H9 (cell line): ENCODE results near the gene SENP8. TPM values are rescaled to one million over a fixed set of nuclear protein-coding genes. Genes with fewer than 3 reads are reported as not detected.

Experiments used
- DNase-seq: peaks from one replicate; pipeline ENCODE4 v3.0.0-alpha.2; 2017
- H2AFZ ChIP-seq: one replicate; pipeline ENCODE4 v1.6.1; 2013; ENCODE audit warnings: mild to moderate bottlenecking, low read length, control low read depth, moderate library complexity
- H2AK5ac ChIP-seq: 2 replicates; pipeline ENCODE4 v1.6.1; 2013; ENCODE audit warnings: low read length, control low read depth, mixed read lengths; ENCODE audit not compliant: insufficient read length
- H2BK120ac ChIP-seq: one replicate; pipeline ENCODE4 v1.6.1; 2013; ENCODE audit warnings: low read depth, mild to moderate bottlenecking, low read length, control low read depth, inconsistent platforms; ENCODE audit not compliant: poor library complexity, severe bottlenecking
- H2BK12ac ChIP-seq: 2 replicates; pipeline ENCODE4 v1.6.1; 2013; ENCODE audit warnings: low read length, control low read depth, mixed read lengths, low read depth; ENCODE audit not compliant: insufficient read length
- H2BK15ac ChIP-seq: 2 replicates; pipeline ENCODE4 v1.6.1; 2013; ENCODE audit warnings: low read depth, low read length, control low read depth
- H2BK20ac ChIP-seq: one replicate; pipeline ENCODE4 v1.6.1; 2013; ENCODE audit warnings: low read depth, mild to moderate bottlenecking, low read length, control low read depth, inconsistent platforms; ENCODE audit not compliant: poor library complexity, severe bottlenecking
- H2BK5ac ChIP-seq: 2 replicates; pipeline ENCODE4 v1.6.1; 2013; ENCODE audit warnings: low read length, control low read depth, mixed read lengths; ENCODE audit not compliant: insufficient read length
- H3K14ac ChIP-seq: 2 replicates; pipeline ENCODE4 v1.6.1; 2013; ENCODE audit warnings: low read length, control low read depth; ENCODE audit not compliant: insufficient read depth
- H3K18ac ChIP-seq: 2 replicates; pipeline ENCODE4 v1.6.1; 2013; ENCODE audit warnings: low read depth, mild to moderate bottlenecking, mixed read lengths, low read length, control low read depth; ENCODE audit not compliant: insufficient read length
- H3K23ac ChIP-seq: 2 replicates; pipeline ENCODE4 v1.6.1; 2013; ENCODE audit warnings: low read length, control low read depth, mixed read lengths, low read depth; ENCODE audit not compliant: insufficient read length
- H3K23me2 ChIP-seq: 2 replicates; pipeline ENCODE4 v1.6.1; 2013; ENCODE audit warnings: low read depth, mild to moderate bottlenecking, mixed read lengths, low read length, control low read depth; ENCODE audit not compliant: insufficient read length, poor library complexity, severe bottlenecking
- H3K27ac ChIP-seq: 2 replicates; pipeline ENCODE4 v1.5.1; 2013; ENCODE audit warnings: low read length, control low read depth, mixed read lengths, low read depth; ENCODE audit not compliant: insufficient read length
- H3K27me3 ChIP-seq: 2 replicates; pipeline ENCODE4 v1.6.1; 2013; ENCODE audit warnings: low read length, control low read depth, inconsistent platforms; ENCODE audit not compliant: insufficient read depth
- H3K4ac ChIP-seq: 2 replicates; pipeline ENCODE4 v1.6.1; 2013; ENCODE audit warnings: low read depth, mild to moderate bottlenecking, control low read depth, inconsistent platforms, low read length, moderate library complexity
- H3K4me1 ChIP-seq: 2 replicates; pipeline ENCODE4 v1.6.1; 2013; ENCODE audit warnings: low read length, control low read depth, inconsistent platforms; ENCODE audit not compliant: insufficient read depth
- H3K4me2 ChIP-seq: 2 replicates; pipeline ENCODE4 v1.6.1; 2013; ENCODE audit warnings: low read length, control low read depth, mixed read lengths; ENCODE audit not compliant: insufficient read length, insufficient read depth
- H3K56ac ChIP-seq: 2 replicates; pipeline ENCODE4 v1.6.1; 2013; ENCODE audit warnings: low read depth, mild to moderate bottlenecking, mixed read lengths, low read length, control low read depth; ENCODE audit not compliant: insufficient read length
- H3K79me1 ChIP-seq: 2 replicates; pipeline ENCODE4 v1.6.1; 2013; ENCODE audit warnings: low read depth, mild to moderate bottlenecking, moderate library complexity, low read length, control low read depth, inconsistent platforms; ENCODE audit not compliant: insufficient read depth, poor library complexity, severe bottlenecking
- H3K79me2 ChIP-seq: 2 replicates; pipeline ENCODE4 v1.6.1; 2013; ENCODE audit warnings: low read length, control low read depth, inconsistent platforms; ENCODE audit not compliant: insufficient read depth
- H3K9ac ChIP-seq: 2 replicates; pipeline ENCODE4 v1.6.1; 2013; ENCODE audit warnings: low read length, control low read depth, mixed read lengths; ENCODE audit not compliant: insufficient read length; ENCODE audit errors: extremely low read depth
- H3K9me3 ChIP-seq: one replicate; pipeline ENCODE4 v1.6.1; 2013; ENCODE audit warnings: low read depth, low read length, inconsistent platforms; ENCODE audit not compliant: control insufficient read depth
- H3T11ph ChIP-seq: one replicate; pipeline ENCODE4 v1.6.1; 2013; ENCODE audit warnings: mild to moderate bottlenecking, low read length, control low read depth, inconsistent platforms
- H4K20me1 ChIP-seq: one replicate; pipeline ENCODE4 v1.6.1; 2013; ENCODE audit not compliant: control insufficient read depth, insufficient read length, insufficient read depth
- H4K5ac ChIP-seq: 2 replicates; pipeline ENCODE4 v1.6.1; 2013; ENCODE audit warnings: low read depth, mild to moderate bottlenecking, mixed read lengths, low read length, control low read depth; ENCODE audit not compliant: insufficient read length
- H4K8ac ChIP-seq: replicated peaks from 2 replicates; pipeline ENCODE4 v1.6.1; 2013; ENCODE audit warnings: low read length, control low read depth, mixed read lengths, low read depth; ENCODE audit not compliant: insufficient read length
- H4K91ac ChIP-seq: 2 replicates; pipeline ENCODE4 v1.6.1; 2013; ENCODE audit warnings: low read depth, mild to moderate bottlenecking, moderate library complexity, mixed read lengths, low read length, control low read depth; ENCODE audit not compliant: insufficient read length
- H3K27ac Mint-ChIP-seq, 3 experiments: 2 replicates in 2 of 3; 3 replicates in 1 of 3; pipeline ENCODE4 v1.8.0; 2020 to 2021; ENCODE audit warnings: mixed read lengths in 3 of 3, mild to moderate bottlenecking in 1 of 3, moderate library complexity in 1 of 3
- H3K27me3 Mint-ChIP-seq: 2 replicates; pipeline ENCODE4 v1.8.0; 2021; ENCODE audit warnings: low read depth, mild to moderate bottlenecking, moderate library complexity, mixed read lengths
- H3K36me3 Mint-ChIP-seq, 3 experiments: 2 replicates in 2 of 3; 3 replicates in 1 of 3; pipeline ENCODE4 v1.8.0; 2020 to 2021; ENCODE audit warnings: low read depth in 3 of 3, mixed read lengths in 3 of 3; ENCODE audit not compliant: insufficient read depth in 1 of 3
- H3K4me1 Mint-ChIP-seq, 2 experiments: 2 replicates each; pipeline ENCODE4 v1.8.0; 2020; ENCODE audit warnings: mixed read lengths in 2 of 2
- H3K4me3 Mint-ChIP-seq, 2 experiments: 2 replicates in 1 of 2; 3 replicates in 1 of 2; pipeline ENCODE4 v1.8.0; 2020 to 2021; ENCODE audit warnings: mild to moderate bottlenecking in 2 of 2, mixed read lengths in 2 of 2, moderate library complexity in 1 of 2
- H3K9me3 Mint-ChIP-seq, 2 experiments: 2 replicates in 1 of 2; 3 replicates in 1 of 2; pipeline ENCODE4 v1.8.0; 2020; ENCODE audit warnings: mild to moderate bottlenecking in 2 of 2, mixed read lengths in 2 of 2, moderate library complexity in 1 of 2
- CTCF ChIP-seq: fragments of 200-600 bp; sonication (generic); conservative IDR thresholded peaks from 3 replicates; pipeline ENCODE4 v1.8.0; 2021; ENCODE audit warnings: antibody characterized with exemption, mild to moderate bottlenecking
- WGBS: extraction: QIAGEN DNeasy Blood & Tissue Kit; methylation state at CpG from one replicate; pipeline ENCODE4 v1.1.7; 2013; ENCODE audit warnings: missing lambda C conversion rate, low lambda C conversion rate, mixed read lengths; ENCODE audit not compliant: insufficient read length; ENCODE audit errors: extremely low coverage; 5-methylcytosine and 5-hydroxymethylcytosine counted together
- total RNA-seq: library from RNA; stranded (reverse); gene quantifications from 2 replicates; pipeline ENCODE4 v1.2.1, GENCODE V29; 2021

SENP8 gene
- total RNA-seq, 1 experiment from 2014 or later, result 4.8 TPM

- no peak overlapping the region for H3K14ac ChIP-seq
- no peak overlapping the region for H4K5ac ChIP-seq
- no peak overlapping the region for H3K9ac ChIP-seq
- H3K4ac ChIP-seq, result no peak overlapping the region
- no peak overlapping the region for H2BK120ac ChIP-seq
- Mint-ChIP-seq H3K9me3 (no peaks in the 10 kb centered on the region), H3K36me3 (no peaks in the 10 kb centered on the region), H3K27ac (no peak overlapping the region), H3K27me3 (peaks cover 29% of the 10 kb centered on the region), H3K4me1 (peaks cover 7 to 14% of the 10 kb centered on the region in 2 experiments), H3K4me3 (peak overlapping the region; percentile 48 to 70)
- no peak overlapping the region for H2AK5ac ChIP-seq
- no peak for DNase-seq
- H3K56ac ChIP-seq, result no peak overlapping the region
- no peaks in the 10 kb centered on the region for H4K20me1 ChIP-seq
- H2AFZ ChIP-seq, result no peak overlapping the region
- H3K23me2 ChIP-seq, result no peaks in the 10 kb centered on the region
- no peak overlapping the region for H2BK5ac ChIP-seq
- H2BK12ac ChIP-seq, result no peak overlapping the region
- H3K79me2 ChIP-seq, result no peaks in the 10 kb centered on the region
- no peak overlapping the region for H2BK20ac ChIP-seq
- H4K8ac ChIP-seq, result no peak overlapping the region
- no CpG with 5 or more reads among the region's 12 CpGs for WGBS
- no peaks in the 10 kb centered on the region for H3K79me1 ChIP-seq
- no peak overlapping the region for H3T11ph ChIP-seq
- no peak for TF ChIP-seq CTCF
- H2BK15ac ChIP-seq, result no peak overlapping the region
- no peaks in the 10 kb centered on the region for H3K9me3 ChIP-seq
- no peak overlapping the region for H3K18ac ChIP-seq
- H3K27ac ChIP-seq, result no peak overlapping the region
- H3K4me1 ChIP-seq, result no peaks in the 10 kb centered on the region
- no peak overlapping the region for H3K23ac ChIP-seq
- no peaks in the 10 kb centered on the region for H3K27me3 ChIP-seq
- H3K4me2 ChIP-seq, result peak overlapping the region; percentile 49
- H4K91ac ChIP-seq, result no peak overlapping the region
These were observed 65.6 kb downstream of the SENP8 start for GRCh38 chr15:72183781-72184164.
